PC-9 (cell line): ENCODE results near the gene CEP135.

Experiments used
- CTCF ChIP-seq: fragments of 200-600 bp; sonication (generic); conservative IDR thresholded peaks from 2 replicates; pipeline ENCODE4 v1.6.1; 2017; ENCODE audit warnings: mixed run types, antibody characterized with exemption, mild to moderate bottlenecking, moderate library complexity
- EZH2 ChIP-seq: fragments of 200-600 bp; sonication (generic); IDR thresholded peaks from 2 replicates; pipeline ENCODE4 v1.8.0; 2017; ENCODE audit warnings: antibody characterized with exemption, low read depth

- TF ChIP-seq CTCF (no peak), EZH2 (no peak)
These were observed 30.8 kb downstream of the CEP135 start for GRCh38 chr4:55979562-55979961.
